Measurements from ENCODE around the gene TNFRSF1B.
A peak's percentile ranks its signal among the peaks of the same experiment; 100 is the strongest.

TNFRSF1B gene

DNA sequence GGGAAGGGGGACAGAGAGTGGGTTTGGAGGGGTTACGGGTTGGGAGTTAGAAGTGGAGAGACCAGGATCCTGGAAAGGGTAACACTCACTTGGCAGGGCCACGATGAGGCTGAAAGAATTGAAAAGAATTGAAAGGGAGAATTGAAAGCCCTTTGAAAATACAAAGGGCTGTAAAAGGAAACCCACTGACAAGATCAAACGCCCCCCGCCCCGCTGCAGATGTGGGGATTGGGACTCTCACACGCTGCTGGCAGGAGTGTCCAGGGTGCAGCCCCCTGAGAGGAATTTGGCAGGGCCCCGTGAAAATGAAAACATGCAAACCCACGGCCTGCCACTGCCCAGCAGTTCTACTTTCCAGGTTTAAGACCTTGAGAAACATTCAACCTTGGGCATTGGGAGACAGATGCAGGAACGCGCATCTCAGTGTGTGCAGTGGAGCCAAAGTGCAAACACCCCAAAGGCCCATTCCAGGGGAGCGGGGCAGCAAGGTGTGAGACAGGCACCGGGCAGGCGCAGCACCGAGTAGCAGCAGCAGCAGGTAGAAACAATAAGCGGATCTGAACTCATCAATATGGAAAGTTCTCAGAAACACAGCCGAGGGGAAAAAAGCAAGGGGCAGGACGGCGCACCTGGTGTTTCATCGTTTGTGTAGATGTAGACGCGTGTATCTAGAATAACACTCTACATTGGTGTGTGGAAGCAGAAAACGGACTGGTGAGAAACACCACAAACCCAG, 8.3 kb upstream of the TNFRSF1B start:
- Histone ChIP-seq H3K4me1 (ENCODE audit: low read depth, poor library complexity, severe bottlenecking) (peaks cover 65% of the 10 kb centered on the region), H3K27me3 (ENCODE audit: insufficient read depth, low read depth) (no peaks in the 10 kb centered on the region), H4K20me1 (ENCODE audit: insufficient read depth) (no peaks in the 10 kb centered on the region), H3K4me3 (IDR thresholded peaks at IDR 0.05; ENCODE audit: insufficient read depth, low read depth, low read length) (no peak overlapping the region), H3K9ac (no peak overlapping the region), H3K36me3 (ENCODE audit: insufficient read depth) (no peaks in the 10 kb centered on the region), H2AFZ (ENCODE audit: low read depth) (peak overlapping the region; percentile 10; the same call in 1 of the 2 replicates), H3K27ac (peak overlapping the region; percentile 19; the same call in 1 of the 2 replicates), H3K79me2 (ENCODE audit: insufficient read depth, low read depth) (no peaks in the 10 kb centered on the region), H3K4me2 (no peak overlapping the region)
- TF ChIP-seq, protein P1, sequence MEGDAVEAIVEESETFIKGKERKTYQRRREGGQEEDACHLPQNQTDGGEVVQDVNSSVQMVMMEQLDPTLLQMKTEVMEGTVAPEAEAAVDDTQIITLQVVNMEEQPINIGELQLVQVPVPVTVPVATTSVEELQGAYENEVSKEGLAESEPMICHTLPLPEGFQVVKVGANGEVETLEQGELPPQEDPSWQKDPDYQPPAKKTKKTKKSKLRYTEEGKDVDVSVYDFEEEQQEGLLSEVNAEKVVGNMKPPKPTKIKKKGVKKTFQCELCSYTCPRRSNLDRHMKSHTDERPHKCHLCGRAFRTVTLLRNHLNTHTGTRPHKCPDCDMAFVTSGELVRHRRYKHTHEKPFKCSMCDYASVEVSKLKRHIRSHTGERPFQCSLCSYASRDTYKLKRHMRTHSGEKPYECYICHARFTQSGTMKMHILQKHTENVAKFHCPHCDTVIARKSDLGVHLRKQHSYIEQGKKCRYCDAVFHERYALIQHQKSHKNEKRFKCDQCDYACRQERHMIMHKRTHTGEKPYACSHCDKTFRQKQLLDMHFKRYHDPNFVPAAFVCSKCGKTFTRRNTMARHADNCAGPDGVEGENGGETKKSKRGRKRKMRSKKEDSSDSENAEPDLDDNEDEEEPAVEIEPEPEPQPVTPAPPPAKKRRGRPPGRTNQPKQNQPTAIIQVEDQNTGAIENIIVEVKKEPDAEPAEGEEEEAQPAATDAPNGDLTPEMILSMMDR (conservative IDR thresholded peaks at IDR 0.05; ENCODE audit: low read depth, low read length): no peak

DNA sequence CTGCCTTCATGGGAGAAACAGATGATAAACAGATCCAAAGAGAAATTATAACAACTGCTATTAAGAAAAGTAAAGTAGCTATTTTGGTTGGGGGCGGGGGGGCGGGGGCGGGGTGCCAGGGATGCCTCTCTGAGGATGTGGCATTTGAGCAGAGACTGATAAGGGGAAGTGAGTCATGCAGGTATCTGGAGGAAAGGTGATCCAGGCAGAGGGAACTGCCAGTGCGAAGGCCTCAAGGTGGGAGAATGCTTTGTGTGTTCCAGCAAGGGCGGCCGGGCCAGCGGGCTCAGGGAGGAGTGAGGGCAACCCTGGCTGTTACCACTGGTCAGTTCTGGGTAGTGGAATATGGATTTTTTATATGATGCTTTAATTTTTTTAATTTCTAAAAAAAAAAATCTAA, 7.0 kb upstream of the TNFRSF1B start:
- H4K20me1 ChIP-seq (ENCODE audit: insufficient read depth): no peaks in the 10 kb centered on the region

DNA sequence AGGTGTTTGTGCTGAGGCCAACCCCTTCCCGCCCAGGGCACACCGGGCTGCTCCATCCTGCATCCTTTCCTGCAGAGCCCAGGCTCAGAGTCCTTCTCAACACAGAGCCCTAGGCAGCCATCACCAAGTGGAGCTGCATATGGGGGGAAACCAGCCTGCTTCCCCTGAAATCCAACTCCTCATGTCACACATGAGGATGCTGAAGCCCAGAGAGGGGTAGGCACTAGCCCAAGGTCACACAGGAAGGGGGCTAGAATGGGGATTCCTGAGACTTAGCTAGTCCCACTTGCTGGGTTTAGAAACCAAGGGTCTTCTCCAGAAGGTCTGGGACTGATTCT, 5.5 kb upstream of the TNFRSF1B start:
- peak overlapping the region; percentile 85 for H3K4me2 ChIP-seq
- H3K4me3 ChIP-seq (IDR thresholded peaks at IDR 0.05; ENCODE audit: insufficient read depth, low read depth, low read length): no peak overlapping the region
- peak overlapping the region; percentile 57 for H3K9ac ChIP-seq
- peak overlapping the region; percentile 93 for H3K27ac ChIP-seq
- no peaks in the 10 kb centered on the region for H3K27me3 ChIP-seq (ENCODE audit: insufficient read depth, low read depth)
- H3K79me2 ChIP-seq (ENCODE audit: insufficient read depth, low read depth): no peaks in the 10 kb centered on the region
- H3K36me3 ChIP-seq (ENCODE audit: insufficient read depth): no peaks in the 10 kb centered on the region
- TF ChIP-seq, protein P1 (conservative IDR thresholded peaks at IDR 0.05; ENCODE audit: low read depth, low read length): no peak
- H4K20me1 ChIP-seq (ENCODE audit: insufficient read depth): no peaks in the 10 kb centered on the region
- peaks cover 91% of the 10 kb centered on the region for H3K4me1 ChIP-seq (ENCODE audit: low read depth, poor library complexity, severe bottlenecking)
- peak overlapping the region; percentile 60; the same call in 1 of the 2 replicates for H2AFZ ChIP-seq (ENCODE audit: low read depth)

More for the DNA sequence above, 7.0 kb upstream of the TNFRSF1B start:
- H3K36me3 ChIP-seq (ENCODE audit: insufficient read depth): no peaks in the 10 kb centered on the region
- H3K4me3 ChIP-seq (IDR thresholded peaks at IDR 0.05; ENCODE audit: insufficient read depth, low read depth, low read length): no peak overlapping the region
- peaks cover 76% of the 10 kb centered on the region for H3K4me1 ChIP-seq (ENCODE audit: low read depth, poor library complexity, severe bottlenecking)
- TF ChIP-seq, protein P1 (conservative IDR thresholded peaks at IDR 0.05; ENCODE audit: low read depth, low read length): no peak
- H3K4me2 ChIP-seq: no peak overlapping the region
- H3K27ac ChIP-seq: no peak overlapping the region
- H3K9ac ChIP-seq: no peak overlapping the region
- H3K79me2 ChIP-seq (ENCODE audit: insufficient read depth, low read depth): no peaks in the 10 kb centered on the region
- no peaks in the 10 kb centered on the region for H3K27me3 ChIP-seq (ENCODE audit: insufficient read depth, low read depth)
- no peak overlapping the region for H2AFZ ChIP-seq (ENCODE audit: low read depth)

DNA sequence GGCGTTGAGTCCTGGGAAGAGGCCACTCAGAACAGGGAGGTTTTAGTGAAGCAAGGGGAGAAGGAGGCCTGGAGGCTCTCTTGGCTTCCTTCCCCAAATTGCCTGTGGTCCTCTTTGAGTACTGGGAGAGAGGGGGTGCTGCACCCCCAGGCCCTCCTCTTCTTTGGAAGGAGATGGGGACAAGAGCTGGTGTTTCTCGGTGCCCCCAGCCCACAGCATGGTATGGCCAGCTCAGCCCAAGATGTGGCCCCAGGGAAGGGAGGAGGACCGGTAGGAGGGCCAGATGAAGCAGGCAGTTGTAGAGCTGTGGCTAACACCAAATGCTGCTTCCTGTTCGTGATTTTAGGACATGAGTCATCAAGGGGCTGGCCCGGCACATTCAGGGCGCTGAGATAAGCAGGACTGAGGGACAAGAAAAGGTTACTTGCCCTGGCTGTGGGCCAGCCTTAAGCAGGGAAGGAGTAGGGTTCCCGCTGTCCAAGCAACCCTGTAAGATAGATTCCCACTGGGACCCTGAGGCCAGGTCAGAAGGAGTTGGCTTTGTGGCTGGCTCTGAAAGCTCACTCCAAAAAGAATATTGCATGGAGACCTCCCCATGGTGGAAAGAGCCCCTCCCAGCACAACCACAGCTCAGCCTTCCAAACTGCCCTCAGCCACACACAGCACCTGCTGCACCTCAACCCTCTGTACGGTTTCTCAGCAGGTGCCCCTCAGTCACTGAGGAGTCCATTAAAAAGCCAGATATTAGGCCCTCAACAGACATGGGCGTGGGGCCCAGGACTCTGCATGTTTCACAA, 4.9 kb upstream of the TNFRSF1B start:
- H3K27ac ChIP-seq: peak overlapping the region; percentile 93
- no peaks in the 10 kb centered on the region for H3K27me3 ChIP-seq (ENCODE audit: insufficient read depth, low read depth)
- no peak overlapping the region for H3K4me3 ChIP-seq (IDR thresholded peaks at IDR 0.05; ENCODE audit: insufficient read depth, low read depth, low read length)
- no peaks in the 10 kb centered on the region for H4K20me1 ChIP-seq (ENCODE audit: insufficient read depth)
- H3K4me1 ChIP-seq (ENCODE audit: low read depth, poor library complexity, severe bottlenecking): peaks cover 93% of the 10 kb centered on the region
- no peaks in the 10 kb centered on the region for H3K79me2 ChIP-seq (ENCODE audit: insufficient read depth, low read depth)
- H2AFZ ChIP-seq (ENCODE audit: low read depth): peak overlapping the region; percentile 60; the same call in 1 of the 2 replicates
- peak overlapping the region; percentile 57 for H3K9ac ChIP-seq
- peak overlapping the region; percentile 85 for H3K4me2 ChIP-seq
- H3K36me3 ChIP-seq (ENCODE audit: insufficient read depth): no peaks in the 10 kb centered on the region
- TF ChIP-seq, protein P1 (conservative IDR thresholded peaks at IDR 0.05; ENCODE audit: low read depth, low read length): no peak

Data from KMS-11 (cell line).